HG03442 (cell line): ENCODE results near the gene IP6K1.
"Not testable (repeated sequence)": the region's sequence is repeated elsewhere in the genome, so short reads cannot be mapped to it uniquely, and the experiment has no call there.

Source experiments
- ATAC-seq: cut with Tn5 transposase; IDR thresholded peaks from one replicate; pipeline ENCODE4 v1.9.1; 2021; ENCODE audit warnings: mild to moderate bottlenecking, moderate library complexity; ENCODE audit not compliant: unreplicated experiment

IP6K1 gene

GRCh38 chr3:49690856-49691255 lies 95.5 kb downstream of the IP6K1 start:
- not testable (repeated sequence) for ATAC-seq

DNA sequence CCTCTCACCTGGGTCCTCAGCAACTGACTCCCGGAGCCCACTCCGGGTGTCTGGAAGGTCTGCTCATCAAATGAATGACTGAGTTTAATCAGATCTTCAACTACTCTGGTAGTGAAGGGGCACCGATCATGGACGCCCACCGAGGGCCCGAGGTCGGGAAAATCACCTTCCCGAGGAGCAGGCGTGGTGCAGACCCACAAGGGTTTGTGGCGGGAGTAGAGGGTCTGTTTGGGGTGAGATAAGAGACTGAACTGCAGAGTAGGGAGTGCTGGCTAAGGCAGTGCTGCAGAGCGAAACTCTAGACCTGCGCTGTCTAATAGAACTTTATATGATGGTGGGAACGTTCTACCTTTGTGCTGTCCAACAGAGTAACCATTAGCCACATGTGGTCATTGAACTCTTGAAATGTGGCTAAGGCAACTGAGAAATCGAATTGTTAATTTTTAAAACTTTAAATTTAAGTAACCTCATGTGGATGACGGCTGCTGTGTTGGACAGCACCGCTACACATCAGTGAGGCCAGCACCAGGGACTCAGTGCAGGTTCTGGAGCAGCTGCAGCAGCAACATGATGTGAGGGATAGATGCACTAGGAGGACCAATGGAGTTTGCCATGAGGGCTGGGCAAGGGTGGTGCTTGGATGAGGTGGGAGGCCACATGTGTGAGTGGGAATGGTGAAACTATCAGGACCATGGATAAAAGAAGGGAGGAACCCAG lies 96.3 kb downstream of the IP6K1 start:
- peak; percentile 5 for ATAC-seq

GRCh38 chr3:49689046-49689907 lies 97.1 kb downstream of the IP6K1 start, which contains the start of the genes MST1 and RNF123:
MST1 (minus strand) TSS chr3:49689474; CDS start chr3:49688691, 783 bp downstream.
RNF123 (plus strand) TSS chr3:49689557; CDS start chr3:49691166, 1,609 bp downstream.
- ATAC-seq, result peak; percentile 65

DNA sequence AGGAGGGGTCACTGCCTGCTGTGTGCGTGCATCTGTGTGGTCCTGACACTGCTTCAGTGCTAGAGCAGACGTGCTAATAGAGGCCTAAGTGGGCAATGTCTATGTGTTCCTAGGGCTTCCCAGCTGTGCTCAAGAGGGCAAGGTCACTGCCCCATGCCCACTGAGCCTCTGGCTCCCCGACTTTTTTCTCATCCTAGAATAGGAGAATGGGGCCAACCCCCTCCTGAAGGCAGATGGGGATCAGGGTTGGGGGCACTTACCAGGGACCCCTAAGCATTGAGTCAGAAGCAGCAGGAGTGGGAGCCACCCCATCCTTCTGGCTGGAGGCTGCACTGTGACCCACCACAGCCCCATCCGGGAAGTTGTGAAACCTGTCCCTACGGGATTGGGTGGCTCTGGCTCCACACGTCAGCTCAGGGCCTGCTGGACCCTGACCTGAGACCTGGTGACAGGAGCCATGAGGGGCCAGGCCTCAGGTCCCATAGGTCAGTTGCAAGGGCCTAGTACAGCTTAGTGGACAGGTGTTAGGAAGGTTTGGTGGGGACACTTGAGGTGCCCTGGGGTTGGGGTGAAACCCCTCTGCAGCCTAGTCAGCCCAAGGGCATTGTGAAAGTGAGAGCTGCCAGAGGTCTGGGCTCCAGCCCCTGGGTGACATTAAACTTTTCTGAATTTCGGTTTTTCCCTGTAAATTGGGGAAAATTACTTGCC lies 97.8 kb downstream of the IP6K1 start:
- not testable (repeated sequence) for ATAC-seq

- not testable (repeated sequence) for ATAC-seq
Measured at GRCh38 chr3:49687424-49687795, 98.9 kb downstream of the IP6K1 start.

DNA sequence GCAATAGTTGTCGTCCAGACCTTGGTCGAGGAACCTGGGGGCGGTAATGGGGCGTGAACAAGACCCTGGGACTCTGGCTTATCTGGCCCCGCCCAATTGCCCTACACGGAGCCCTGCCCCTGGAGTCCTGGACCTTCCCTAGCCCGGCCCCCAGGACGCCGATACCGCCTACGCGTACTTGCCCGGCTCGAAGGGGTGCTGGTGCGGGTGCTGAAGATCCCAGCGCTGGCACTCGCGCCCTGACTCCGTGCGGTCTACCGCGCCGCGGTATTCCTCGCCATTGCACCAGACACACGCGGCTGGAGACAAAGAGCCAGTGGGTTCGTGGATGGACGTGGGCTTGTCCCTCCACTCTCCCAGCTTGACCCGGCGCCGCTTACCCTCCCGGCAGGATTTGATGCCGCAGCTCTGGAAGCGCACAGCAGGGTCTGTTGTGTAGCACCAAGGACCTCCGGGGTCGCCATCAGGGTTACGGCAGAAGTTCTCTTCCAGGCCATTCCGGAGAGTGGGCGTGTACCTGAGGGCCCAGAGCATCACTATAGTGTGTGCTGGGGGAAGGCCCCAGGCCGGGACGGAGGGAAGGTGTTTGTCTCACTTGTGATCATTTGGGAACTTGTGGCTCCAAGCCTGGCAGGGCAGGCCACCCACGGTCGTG lies 99.4 kb downstream of the IP6K1 start:
- not testable (repeated sequence) for ATAC-seq

DNA sequence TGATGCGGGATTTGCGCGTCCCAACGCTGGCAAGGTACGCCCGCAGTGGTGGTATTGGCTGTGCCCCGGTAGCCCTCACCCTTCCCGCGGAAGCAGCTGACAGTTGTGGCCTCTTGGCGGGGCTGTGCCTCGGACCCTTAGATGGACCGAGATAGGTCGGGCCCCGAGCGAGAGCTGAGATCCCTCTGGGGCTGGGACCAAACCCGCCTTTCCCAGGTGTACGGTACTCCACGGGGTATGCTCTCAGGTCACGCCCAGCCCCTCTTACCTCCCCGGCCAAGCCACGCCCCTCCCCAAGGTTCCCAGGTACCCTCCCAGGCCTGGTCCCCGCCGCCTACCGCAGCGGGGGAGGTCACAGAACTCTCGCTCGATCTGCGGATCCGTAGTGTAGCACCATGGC lies 100.0 kb downstream of the IP6K1 start:
- ATAC-seq, result not testable (repeated sequence)

DNA sequence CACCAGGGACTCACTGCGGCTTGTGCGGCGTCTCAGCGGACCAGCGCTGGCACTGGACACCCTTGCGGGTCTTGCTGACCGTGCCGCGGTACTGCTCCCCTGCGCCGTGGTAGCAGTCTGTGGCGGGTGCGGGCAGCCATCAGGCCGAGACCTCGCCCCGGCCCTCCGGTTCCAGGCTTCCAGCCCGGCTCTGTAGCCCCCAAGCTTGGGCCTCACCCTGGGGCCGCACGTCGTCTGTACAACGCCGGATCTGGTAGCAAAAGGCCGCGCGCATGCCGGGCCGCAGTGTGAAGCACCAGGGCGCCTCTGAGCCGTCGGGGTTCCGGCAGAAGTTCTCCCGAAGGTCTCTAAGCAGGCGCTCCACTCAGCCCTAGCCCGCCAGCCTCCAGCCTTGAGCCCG lies 100.5 kb downstream of the IP6K1 start:
- ATAC-seq, result not testable (repeated sequence)

DNA sequence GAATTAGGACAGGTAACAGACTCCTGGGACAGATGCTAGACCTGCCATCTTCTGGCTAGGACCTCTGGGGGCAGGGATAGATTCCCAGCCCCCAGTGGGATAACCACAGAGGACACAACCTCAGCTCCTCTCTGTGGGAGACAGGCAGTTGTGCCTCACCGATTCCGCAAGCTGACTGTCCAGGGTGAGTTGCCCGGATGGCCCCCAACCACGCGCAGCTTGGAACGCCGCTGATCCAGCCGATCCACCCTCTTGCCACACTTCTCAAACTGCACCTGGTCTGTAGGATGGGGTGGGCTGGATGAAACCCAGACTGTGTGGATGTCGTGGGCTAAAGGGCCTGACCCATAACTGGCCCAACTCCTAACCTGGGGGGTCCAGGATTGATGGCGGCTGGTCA lies 101.2 kb downstream of the IP6K1 start:
- not testable (repeated sequence) for ATAC-seq

GRCh38 chr3:49684453-49684852 lies 101.9 kb downstream of the IP6K1 start:
- ATAC-seq, result not testable (repeated sequence)

GRCh38 chr3:49683162-49683561 lies 103.2 kb downstream of the IP6K1 start:
- ATAC-seq, result no peak

DNA sequence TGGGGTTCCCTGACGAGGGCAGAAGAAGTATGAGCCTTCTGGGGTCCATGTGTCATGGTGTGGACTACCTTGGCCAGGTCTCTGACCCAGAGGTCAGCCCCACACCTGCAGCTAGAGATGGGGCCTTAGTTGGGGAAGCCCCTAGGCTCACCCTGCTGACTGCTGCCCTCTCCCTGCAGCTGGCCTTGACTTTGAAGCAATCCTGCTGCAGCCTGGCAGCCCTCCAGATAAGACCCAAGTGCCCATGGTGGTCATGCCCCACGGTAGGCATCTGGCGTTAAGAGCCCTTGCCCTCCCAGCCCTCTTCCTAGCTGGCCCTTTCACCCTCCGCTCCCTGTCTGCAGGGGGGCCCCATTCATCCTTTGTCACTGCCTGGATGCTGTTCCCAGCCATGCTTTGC lies 104.8 kb downstream of the IP6K1 start:
- no peak for ATAC-seq

- no peak for ATAC-seq
Measured at GRCh38 chr3:49681232-49681522, 105.2 kb downstream of the IP6K1 start.

DNA sequence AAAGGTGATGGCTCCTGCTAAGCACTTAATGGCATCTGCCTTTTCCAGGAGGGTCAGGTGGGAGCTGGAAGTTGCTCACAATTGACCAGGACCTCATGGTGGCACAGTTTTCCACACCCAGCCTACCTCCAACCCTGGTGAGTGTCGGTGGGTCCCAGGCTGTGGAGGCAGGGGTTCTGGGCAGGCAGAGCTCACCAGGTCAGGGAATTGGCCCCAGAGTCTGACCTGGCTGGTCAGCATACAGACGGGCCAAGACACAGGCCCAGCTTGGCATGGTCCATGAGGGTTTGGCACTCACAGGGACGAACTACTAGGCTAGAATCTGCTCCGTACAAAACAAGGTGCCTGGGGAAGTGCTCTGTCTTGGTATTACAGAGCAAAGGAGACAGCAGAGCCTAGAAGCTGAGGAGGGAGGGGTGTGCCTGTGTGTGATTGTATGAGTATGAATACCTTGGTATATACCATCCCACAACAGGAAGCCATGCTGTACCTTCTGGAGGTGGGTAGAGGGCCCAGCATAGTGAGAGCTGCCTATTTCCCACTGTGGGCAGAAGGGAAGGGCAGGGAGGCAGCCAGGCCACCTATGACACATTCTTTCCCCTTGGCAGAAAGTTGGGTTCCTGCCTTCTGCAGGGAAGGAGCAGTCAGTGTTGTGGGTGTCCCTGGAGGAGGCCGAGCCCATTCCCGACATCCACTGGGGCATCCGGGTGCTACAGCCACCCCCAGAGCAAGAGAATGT lies 105.7 kb downstream of the IP6K1 start:
- no peak for ATAC-seq

GRCh38 chr3:49675912-49676311 lies 110.4 kb downstream of the IP6K1 start:
- no peak for ATAC-seq

DNA sequence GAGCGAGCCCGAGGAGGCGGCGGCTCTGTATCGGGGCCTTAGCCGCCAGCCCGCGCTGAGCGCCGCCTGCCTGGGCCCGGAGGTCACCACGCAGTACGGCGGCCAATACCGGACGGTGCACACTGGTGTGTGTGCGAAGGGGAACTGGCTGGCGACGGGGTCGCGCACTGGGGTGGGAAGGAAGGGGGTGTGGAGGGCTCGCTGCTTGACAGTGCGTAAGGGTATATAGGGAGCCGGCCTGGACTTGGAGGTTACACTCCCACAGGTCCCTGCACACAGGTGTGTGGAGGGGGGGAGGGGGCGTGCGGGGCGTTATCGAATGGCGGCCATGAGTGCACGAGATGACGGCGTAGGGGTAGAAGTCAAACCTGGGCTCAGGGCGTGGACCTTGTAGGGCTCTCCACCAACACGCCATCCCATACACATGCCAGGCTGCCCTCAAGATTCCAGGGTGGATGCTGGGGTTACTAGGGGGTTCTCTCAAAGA lies 111.8 kb downstream of the IP6K1 start:
- ATAC-seq, result peak; percentile 12
